GM21529 (cell line): ENCODE results near the gene LIN52.
"Not testable (repeated sequence)": the region's sequence is repeated elsewhere in the genome, so short reads cannot be mapped to it uniquely, and the experiment has no call there.

Experiments used
- ATAC-seq: cut with Tn5 transposase; IDR thresholded peaks from one replicate; pipeline ENCODE4 v1.9.1; 2021; ENCODE audit not compliant: unreplicated experiment

Gene LIN52

DNA sequence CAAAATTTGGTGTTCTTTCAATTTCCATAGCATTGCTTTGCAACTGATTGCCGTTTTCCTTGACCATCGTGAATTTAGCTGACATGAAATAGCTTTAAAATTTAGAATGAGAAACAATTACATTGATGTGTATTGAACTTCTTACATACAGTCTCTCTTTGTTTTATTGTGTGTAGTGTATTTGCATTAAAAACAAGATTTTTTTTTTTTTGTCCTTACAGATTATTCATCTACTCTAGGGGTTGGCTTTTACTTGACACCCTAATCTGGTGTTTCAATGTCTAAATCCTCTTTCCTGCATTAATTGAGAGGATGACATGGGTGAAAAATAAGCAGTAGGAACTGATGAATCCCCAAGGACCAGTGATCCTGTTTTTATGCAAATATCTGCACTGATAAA lies 20.6 kb downstream of the LIN52 start:
- ATAC-seq: no peak

DNA sequence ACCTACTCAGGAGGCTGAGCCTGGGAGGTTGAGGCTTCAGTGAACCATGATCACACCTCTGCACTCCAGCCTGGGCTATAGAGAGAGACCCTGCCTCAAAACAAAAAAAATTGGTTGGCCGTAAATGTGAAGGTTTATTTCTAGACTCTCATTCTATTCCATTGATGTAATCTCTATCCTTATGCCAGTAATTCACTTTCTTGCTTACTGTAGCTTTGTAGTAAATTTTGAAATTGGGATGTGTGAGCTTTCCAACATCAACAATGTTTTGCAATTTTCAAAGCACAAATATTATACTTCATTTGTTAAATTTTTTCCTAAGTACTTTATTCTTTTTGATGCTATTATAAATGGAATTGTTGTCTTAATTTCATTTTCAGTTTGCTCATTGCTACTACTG lies 24.6 kb downstream of the LIN52 start:
- no peak for ATAC-seq

DNA sequence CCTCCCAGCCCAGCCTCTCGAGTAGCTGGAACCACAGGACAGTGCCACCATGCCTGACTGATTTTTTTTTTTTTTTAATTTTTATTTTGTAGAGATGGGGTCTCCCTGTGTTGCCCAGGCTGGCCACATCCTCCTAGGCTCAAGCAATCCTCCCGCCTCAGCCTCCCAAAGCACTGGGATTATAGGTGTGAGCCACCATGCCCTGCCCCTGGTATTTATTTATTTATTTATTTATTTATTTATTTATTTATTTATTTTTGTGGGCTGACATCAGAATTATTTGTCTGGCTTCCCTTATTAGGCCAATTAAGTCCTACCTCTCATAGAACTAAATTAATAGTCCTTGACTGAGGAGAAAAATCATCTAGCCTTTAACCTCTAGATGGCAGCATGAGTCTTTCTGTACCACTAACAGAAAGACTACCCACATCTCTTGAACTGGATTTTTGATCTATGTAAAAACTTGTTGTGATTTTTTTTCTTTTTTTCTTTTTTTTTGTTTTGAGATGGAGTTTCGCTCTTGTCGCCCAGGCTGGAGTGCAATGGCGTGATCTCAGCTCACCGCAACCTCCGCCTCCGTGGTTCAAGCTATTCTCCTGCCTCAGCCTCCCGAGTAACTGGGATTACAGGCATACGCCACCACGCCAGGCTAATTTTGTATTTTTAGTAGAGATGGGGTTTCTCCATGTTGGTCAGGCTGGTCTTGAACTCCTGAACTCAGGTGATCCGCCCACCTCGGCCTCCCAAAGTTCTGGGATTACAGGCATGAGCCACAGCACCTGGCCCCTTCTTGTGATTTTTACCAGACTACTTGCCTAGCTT lies 26.9 kb downstream of the LIN52 start:
- not testable (repeated sequence) for ATAC-seq

DNA sequence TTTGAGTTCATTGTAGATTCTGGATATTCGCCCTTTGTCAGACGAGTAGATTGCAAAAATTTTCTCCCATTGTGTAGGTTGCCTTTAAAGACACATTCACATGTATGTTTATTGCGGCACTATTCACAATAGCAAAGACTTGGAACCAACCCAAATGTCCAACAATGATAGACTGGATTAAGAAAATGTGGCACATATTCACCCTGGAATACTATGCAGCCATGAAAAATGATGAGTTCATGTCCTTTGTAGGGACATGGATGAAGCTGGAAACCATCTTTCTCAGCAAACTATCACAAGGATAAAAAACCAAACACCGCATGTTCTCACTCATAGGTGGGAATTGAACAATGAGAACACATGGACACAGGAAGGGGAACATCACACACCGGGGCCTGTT lies 40.7 kb downstream of the LIN52 start:
- not testable (repeated sequence) for ATAC-seq

DNA sequence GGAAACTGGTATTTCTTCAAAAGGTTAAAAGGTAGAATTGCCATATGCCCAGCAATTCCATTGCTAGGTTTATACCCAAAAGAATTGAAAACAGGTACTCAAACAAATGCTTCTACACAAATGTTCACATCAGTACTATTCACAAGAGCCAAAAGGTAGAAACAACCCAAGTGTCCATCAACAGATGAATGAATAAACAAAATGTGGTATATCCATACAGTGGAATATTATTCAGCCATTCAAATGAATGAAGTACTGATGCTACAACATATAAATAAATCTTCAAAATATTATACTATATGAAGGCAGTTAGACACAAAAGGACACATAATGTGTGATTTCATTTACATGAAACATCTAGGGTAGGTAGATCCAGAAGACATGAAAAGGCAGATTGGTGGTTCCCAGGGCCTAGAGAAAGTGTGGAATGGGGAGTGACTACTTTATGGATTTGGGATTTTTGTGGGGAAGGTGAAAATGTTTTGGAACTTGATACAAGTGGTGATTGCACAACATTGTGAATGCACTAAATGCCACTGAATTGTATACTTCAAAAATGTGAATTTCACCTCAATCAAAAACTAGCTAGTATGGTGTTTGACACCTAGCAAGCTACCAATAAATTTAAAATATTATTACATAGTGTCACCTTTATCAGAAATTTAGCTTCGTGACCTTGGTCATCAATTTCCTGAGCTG lies 41.7 kb downstream of the LIN52 start:
- no peak for ATAC-seq

DNA sequence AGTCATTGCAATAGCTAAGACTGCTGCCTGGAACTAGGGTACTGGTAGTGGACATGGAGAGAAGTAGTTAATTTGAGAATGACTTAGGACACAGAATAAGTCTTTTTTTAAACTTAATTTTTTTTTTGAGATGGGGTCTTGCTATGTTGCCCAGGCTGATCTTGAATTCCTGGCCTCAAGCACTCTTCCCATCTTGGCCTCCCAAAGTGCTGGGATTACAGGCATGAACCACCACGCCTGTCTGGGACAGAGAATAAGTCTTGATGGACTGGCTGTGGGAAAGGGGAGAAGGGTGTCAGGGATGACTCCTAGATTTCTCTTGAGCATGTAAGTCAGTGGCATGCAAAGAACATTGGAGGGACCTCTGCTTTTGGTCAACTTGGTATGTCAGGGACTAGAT lies 42.9 kb downstream of the LIN52 start:
- no peak for ATAC-seq

DNA sequence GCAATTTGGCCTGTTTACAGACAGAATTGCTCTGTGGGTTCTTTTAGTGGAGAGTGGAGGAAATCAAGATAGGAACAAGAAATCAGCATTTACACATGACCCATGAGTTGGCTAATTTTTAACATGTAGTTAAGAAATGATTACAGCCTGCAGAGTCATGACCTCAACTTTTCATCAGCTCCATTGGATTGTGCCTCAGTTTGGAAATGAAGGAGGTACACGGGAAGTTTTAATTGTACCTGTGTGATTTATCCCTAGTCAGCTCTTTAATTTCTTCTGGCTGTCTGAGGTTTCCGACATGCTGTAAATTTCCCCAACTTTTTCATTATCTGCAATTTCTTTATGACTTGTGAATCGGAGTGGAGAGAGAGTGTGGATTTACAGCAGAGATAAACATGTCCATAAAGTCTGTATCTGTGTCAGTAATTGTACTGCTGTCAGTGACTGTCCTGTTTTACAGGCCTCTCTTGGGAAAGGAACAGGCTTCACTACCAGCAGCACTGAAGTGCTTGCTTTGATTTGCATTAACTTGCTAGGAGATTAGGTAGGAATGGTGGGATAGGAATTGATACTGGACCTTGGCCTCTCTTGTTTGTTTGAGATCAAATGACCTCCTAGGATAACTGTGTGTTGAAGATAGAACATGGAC lies 49.2 kb downstream of the LIN52 start:
- no peak for ATAC-seq

DNA sequence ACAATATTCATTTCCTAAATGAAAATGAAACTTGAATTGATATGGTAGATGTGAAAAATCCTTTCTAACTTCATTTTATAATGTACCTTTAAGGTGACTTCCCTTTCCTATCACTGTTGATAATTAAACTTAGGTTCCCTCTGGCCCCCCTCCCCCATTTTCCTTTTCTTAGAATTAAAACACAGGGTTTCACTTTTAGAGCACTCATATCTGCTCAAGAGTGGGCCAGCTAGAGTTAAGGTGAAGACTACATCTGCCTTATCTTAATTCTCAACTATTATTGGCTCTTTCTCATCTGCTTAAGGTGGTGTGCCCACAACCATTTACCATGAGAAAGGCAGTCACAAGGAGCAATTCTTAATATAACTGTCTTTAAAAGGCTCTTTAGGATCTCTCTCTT lies 49.7 kb downstream of the LIN52 start:
- no peak for ATAC-seq

DNA sequence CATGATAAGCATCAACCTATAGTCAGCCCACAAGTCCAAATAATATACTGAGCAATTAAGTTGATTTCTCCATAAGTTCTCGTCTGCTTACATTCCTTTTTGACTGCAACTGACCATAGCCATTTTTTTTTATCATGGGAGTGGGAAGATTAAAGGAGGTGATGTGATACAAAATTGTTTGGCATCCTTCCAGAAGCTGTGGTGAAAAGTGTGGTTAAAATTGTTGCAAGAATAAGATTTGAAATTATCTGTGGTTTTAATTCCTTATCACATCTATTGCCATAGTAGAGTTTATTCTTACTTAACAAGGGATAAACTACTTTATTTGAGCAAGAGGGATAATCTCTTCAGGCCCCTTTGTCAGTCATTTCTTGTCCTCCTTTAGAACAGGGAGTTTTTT lies 50.7 kb downstream of the LIN52 start:
- no peak for ATAC-seq

DNA sequence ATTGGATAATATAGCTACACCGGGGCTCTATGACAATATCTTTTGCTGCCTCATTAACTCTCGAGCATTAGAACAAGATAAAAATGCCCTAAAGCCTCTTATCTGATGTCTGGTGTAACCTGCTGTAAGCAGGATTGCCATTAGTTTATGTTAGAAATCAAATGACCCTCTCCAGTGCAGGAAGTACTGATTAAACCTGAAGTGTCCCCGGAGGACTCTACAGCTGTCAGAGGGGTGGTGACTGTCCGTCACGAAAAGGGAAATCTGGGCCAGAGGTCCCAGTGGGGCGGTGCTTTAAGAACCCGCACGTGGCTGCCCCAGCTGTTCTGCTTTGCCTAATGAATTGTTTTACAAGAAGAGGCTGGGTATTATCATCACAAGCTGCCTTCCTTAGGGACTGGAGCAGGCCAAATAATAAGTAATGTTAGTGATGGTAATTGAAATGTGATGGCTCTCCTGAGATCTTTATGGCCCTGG lies 55.7 kb downstream of the LIN52 start:
- ATAC-seq: no peak

DNA sequence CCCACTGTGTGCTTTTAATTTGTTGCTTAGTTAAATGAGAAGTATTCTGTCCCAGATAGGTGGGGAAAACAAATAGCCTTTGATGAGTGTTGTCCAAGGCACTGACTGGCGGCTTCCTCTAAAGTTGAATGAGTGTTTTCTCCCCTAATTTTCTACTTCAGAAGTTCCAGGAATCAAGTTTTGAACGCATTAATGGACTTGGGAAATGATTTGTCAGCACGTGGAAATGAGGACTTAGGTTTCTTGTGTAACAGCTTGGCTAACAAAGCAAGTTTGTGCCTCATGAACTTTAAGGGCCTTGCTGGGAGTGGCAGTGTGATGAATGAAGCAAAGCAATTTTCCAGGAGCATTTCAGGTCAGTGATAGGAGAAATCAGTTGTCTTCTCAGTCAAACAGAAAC lies 56.9 kb downstream of the LIN52 start:
- ATAC-seq: no peak

DNA sequence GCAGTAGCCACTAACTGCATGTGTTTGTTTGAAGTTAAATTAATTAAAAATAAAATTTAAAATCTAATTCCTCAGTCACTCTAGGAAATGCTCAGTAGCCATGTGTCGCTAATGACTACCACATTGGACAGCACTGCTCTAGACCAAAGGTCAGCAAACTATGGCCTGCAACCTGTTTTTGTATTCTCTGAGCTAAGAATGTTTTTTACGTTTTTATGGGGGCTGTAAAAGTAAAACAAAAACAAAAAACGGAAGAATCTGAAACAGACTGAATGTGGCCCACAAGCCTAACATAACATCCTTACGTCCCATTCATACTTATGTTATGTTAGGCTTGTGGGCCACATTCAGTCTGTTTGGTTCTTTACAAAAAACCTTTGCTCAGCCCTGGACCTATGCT lies 57.8 kb downstream of the LIN52 start:
- ATAC-seq: no peak

DNA sequence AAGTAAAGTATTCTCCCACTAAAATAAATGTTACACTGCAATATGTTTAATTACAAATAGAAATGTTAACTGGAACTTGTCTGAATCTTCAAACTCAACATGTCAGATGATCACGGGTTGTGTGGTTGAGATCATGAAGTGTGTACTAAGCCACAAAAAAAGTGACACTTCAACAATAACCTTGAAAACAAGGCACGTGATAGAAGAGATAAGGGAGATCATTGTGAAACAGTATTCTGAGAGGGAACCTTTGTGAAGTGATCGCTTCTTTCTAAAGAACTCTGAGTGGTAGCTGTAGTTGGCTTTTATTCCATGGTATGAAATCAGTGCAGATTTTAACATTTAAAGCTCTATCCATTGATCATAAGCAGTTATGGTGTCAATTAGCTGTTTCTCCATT lies 60.0 kb downstream of the LIN52 start:
- ATAC-seq: no peak

DNA sequence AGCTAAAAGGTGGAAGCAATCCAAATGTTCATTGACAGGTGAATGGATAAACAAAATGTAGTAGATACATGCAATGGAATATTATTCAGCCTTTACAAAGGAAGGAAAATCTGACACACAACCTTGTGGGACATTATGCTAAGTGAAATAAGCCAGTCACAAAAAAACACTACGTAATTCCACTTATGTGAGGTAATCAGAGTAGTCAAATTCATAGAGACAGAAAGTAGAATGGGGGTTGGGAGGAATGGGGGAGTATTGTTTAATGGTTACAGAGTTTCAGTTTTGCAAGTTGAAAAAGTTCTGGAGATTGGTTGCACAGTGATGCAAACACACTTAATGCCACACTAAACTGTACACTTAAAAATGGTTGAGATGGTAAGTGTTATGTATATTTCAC lies 62.8 kb downstream of the LIN52 start:
- no peak for ATAC-seq

DNA sequence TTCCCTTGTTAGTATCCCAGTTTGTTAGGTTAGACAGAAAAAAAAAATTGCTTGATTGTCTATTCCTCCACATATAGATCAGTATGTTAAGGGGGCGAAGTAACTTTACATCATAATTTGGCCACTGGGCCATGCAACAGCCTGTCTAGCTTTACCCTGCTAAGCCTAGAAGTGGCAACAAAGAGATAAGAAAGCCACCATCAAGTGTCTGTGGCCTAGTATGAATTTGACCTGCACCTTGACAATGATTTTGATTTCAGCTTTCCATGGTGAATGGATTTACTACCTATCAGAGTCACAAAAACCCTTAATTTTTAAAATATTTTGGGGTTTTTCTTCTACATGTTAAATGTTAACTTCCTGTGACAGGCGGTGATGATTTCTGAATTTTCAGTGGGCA lies 63.9 kb downstream of the LIN52 start:
- no peak for ATAC-seq

DNA sequence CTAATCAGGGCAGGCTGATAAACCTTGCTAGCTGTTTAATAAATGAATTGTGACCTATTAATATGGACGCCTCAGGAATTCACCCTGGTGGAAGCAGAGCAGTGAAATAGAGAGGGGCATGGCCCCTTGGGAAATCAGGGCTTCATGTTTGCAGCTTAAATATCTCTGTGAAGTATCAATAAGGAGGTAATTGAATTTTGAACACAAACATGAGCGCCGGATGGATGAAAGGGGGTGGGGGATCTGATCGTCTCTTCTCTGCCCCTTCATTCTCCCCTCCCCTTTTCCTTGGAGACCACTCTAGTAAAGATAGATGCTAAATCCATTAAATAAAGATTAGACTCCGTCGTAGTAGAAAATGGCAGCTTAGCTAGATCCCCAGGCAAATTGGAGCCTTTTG lies 70.5 kb downstream of the LIN52 start:
- no peak for ATAC-seq

DNA sequence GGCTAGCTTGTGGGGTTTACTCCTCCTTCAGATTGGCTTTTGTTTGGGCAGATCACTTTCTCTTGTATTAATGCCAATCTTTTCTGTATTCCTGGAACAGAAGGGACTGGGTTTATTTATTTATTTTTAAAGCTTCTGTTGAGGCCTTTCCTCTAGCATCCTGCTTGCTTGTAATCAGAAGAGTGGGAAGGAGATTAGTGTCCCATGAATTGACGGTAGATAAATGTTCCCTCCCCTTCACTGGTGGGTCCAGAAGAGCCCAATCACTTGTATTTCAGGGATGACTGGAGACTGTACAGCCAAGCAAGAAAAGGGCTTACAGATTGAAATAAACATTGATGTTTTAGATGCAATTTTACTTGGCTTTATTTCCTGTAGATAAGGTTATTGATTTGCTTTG lies 71.0 kb downstream of the LIN52 start:
- no peak for ATAC-seq

DNA sequence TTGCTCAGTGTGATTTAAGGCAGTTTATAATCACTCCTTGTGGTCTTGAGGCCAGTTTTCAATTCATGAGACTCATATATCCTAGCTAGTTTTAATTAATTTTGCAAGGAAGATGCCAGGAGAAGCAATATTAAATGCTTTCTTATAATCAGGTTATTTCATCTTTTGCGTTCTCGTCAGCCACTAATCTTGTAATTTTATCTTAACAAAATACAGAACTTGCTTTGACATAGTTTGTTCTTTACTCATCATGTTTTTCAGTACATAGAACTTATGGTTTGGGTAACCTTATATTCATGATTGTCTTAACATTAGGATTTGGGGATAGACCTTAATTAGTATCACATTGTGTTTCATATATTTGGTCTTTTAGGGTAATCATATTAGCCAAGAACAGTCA lies 76.0 kb downstream of the LIN52 start:
- no peak for ATAC-seq

DNA sequence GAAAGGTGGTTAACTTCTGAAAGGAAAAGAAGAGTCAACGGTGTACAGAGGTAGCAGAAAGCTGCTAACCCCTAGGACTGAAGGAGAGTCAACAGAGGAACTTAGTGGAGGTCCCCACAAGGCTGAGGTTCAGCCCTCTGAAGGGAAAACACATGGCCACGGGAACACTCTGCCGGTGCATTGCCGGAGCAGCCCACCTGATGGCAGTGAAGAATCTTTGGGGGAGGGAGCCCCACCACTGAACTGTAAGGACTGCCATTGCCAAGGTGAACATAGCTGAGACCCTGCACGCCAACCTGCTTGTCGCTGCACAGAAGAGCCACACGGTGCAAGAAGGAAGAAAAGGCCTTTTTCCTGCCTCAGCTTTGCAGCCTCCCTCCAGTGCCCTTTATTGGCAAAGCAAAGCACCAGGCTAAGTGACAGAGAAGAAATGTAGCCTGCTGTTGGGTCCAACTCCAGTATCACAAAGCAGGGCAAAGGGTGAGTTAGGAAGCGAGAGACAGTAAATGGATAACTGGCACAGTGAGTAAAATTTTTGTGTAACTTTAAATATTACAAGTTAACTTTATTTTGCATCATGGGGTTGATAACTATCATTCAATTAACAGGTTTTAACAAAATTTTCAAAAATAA lies 76.9 kb downstream of the LIN52 start:
- ATAC-seq: no peak

DNA sequence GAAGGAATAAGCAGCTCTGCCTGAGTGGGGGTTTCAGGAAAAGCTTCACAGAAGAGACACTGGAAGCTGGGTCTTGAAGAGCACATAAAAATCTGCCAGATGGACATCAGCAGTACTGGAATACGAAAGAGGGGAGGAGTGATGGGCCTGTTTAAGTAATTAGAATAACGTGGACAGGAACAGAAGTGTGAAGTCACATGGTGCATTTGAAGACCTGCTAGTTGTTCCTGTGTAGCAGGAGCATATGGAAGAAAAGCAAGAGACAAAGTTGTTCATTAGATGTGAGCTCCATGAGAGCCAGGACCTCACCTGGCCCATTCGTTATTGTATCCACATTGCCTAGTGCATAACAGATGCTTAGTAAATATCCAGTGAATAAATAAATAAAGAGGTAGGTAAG lies 85.2 kb downstream of the LIN52 start:
- no peak for ATAC-seq

DNA sequence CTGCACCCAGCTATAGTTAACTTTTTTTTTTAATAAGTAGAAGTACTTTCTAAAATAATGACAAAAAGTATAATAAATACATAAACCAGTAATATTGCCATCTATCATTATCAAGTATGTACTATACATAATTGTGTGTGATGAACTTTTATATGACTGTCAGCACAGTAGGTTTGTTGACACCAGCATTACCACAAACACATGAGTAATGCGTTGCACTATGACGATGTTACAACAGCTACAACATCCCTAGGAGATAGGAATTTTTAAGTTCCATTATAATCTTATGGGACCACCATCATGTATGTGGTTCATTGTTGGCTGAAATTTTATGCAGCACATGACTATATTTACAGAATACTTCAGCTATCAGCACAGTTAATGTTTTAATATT lies 91.6 kb downstream of the LIN52 start:
- no peak for ATAC-seq

DNA sequence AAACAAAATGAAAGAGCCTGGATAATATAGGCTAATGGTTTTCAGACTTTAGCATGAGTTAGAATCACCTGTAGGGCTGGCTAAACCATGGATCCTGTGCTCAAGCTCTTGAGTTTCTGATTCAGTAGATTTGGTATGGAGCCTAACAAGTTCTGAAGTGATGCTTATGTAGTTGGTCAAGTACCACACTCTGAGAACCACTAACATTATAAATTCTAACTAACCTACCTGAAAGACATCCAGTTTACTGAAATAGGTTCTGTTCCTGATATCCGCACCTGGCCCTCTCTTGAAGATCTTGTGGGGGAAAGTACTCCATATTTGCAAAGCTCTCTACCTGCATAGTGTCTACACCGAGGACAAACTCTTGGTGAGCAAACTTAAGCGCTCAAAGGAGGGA lies 95.1 kb downstream of the LIN52 start:
- ATAC-seq: no peak
